Measurements from ENCODE around the gene SCO2. TPM values are rescaled to one million over a fixed set of nuclear protein-coding genes. Genes with fewer than 3 reads are reported as not detected.

SCO2 gene
- total and polyA plus RNA-seq, 2 of the 4 experiments (the other 2 are of a cell fraction) = 1.3 to 1.9 TPM

- Histone ChIP-seq H3K4me1 (ENCODE audit: control insufficient read depth, insufficient read depth, low read length) (peaks cover 25% of the 10 kb centered on the region), H3K18ac (ENCODE audit: low read depth, low read length) (no peak overlapping the region), H3K36me3 (ENCODE audit: control insufficient read depth, insufficient read depth, low read length) (peaks cover 2% of the 10 kb centered on the region; the same call in 1 of the 2 replicates), H3K4me2 (ENCODE audit: low read depth, low read length) (peak overlapping the region; percentile 91), H3K4me3 (ENCODE audit: insufficient read depth, low read depth, low read length) (peak overlapping the region; percentile 87), H4K20me1 (ENCODE audit: insufficient read depth, low read length) (peaks cover 52% of the 10 kb centered on the region), H2AK5ac (ENCODE audit: low read depth, low read length) (peak overlapping the region; percentile 29), H2BK15ac (ENCODE audit: low read depth, low read length) (no peak overlapping the region), H3K14ac (replicated peaks; ENCODE audit: low read depth, low read length) (peak overlapping the region; percentile 0; the same call in 1 of the 2 replicates), H4K91ac (ENCODE audit: insufficient read depth, low read depth, low read length) (no peak overlapping the region), H3K9me1 (ENCODE audit: insufficient read depth, low read length) (peaks cover 20% of the 10 kb centered on the region), H3K27me3 (ENCODE audit: control insufficient read depth, insufficient read depth, low read length) (peaks cover 4% of the 10 kb centered on the region; the same call in 1 of the 2 replicates), H3K56ac (ENCODE audit: extremely low read depth, insufficient read depth, low read length) (no peak overlapping the region), H3K79me1 (ENCODE audit: low read depth in 1 of 2, low read length in 2 of 2) (peaks cover 13 to 51% of the 10 kb centered on the region in 2 experiments; a peak in 3 of 4 replicates), H2BK20ac (ENCODE audit: low read depth, low read length) (no peak overlapping the region), H3K9ac (ENCODE audit: low read depth, low read length) (peak overlapping the region; percentile 54), H3K27ac (ENCODE audit: insufficient read depth, low read length) (peak overlapping the region; percentile 53), H4K8ac (ENCODE audit: low read depth in 2 of 2, low read length in 2 of 2) (no peak overlapping the region), H3K9me3 (ENCODE audit: control insufficient read depth, insufficient read depth, low read length) (no peaks in the 10 kb centered on the region), H2BK120ac (ENCODE audit: low read depth, low read length) (no peak overlapping the region), H3K4ac (ENCODE audit: low read depth, low read length) (no peak overlapping the region), H2AK9ac (replicated peaks; ENCODE audit: low read depth, low read length, poor library complexity) (peak overlapping the region; percentile 67), H2AFZ (replicated peaks; ENCODE audit: low read length, poor library complexity) (peak overlapping the region; percentile 9), H3K23ac (ENCODE audit: low read depth, low read length) (peak overlapping the region; percentile 41; the same call in 1 of the 2 replicates), H2BK5ac (ENCODE audit: low read depth, low read length, poor library complexity, severe bottlenecking) (no peak overlapping the region), H4K5ac (ENCODE audit: low read depth, low read length) (no peak overlapping the region)
- ChIA-PET CTCF (interaction anchor here (0.6 kb wide), 2 partner anchors 26 to 86 kb away, joined by 3 read pairs; no protein-coding TSS in a partner anchor), POLR2A (ENCODE audit: unreplicated experiment) (no interaction called here)
- no TSS peak for BruUV-seq (replicated peaks)
- DNase-seq = peak; percentile 67
- TF ChIP-seq ELK1 (IDR thresholded peaks at IDR 0.05; ENCODE audit: borderline replicate concordance, low read depth, low read length) (no peak), RAD21 (IDR thresholded peaks at IDR 0.05; ENCODE audit: low read length) (no peak), SMC3 (IDR thresholded peaks at IDR 0.05; ENCODE audit: low read depth, low read length) (no peak), CEBPB (IDR thresholded peaks at IDR 0.05; ENCODE audit: low read depth, low read length) (no peak), POLR2A (IDR thresholded peaks at IDR 0.05; ENCODE audit: low read depth, low read length) (peak; percentile 73; the same call in 1 of the 2 replicates), CTCF (conservative IDR thresholded peaks at IDR 0.05; ENCODE audit: low read depth, low read length) (no peak), BHLHE40 (IDR thresholded peaks at IDR 0.05; ENCODE audit: low read depth, low read length) (peak; percentile 40; the same call in 1 of the 2 replicates), RCOR1 (IDR thresholded peaks at IDR 0.05; ENCODE audit: insufficient replicate concordance, low read length) (no peak), MAZ (IDR thresholded peaks at IDR 0.05; ENCODE audit: borderline replicate concordance, low read depth, low read length) (no peak), CHD1 (IDR thresholded peaks at IDR 0.05; ENCODE audit: low read depth, low read length) (no peak), MXI1 (IDR thresholded peaks at IDR 0.05; ENCODE audit: borderline replicate concordance, low read depth, low read length) (peak; percentile 69)
- TF ChIP-seq, protein P1, sequence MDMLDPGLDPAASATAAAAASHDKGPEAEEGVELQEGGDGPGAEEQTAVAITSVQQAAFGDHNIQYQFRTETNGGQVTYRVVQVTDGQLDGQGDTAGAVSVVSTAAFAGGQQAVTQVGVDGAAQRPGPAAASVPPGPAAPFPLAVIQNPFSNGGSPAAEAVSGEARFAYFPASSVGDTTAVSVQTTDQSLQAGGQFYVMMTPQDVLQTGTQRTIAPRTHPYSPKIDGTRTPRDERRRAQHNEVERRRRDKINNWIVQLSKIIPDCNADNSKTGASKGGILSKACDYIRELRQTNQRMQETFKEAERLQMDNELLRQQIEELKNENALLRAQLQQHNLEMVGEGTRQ (IDR thresholded peaks at IDR 0.05; ENCODE audit: low read depth, low read length) = no peak
- WGBS, 2 experiments (ENCODE audit: extremely low coverage in 2 of 2, insufficient read length in 1 of 2) = 1% methylated on average over 16 of the region's 62 CpGs; no CpG with 5 or more reads in 1 of the 2 experiments
- in situ Hi-C loops (cut with MboI; ENCODE audit: low sequenced_read_pairs) (no loop called here), dilution Hi-C loops (cut with HindIII; ENCODE audit: low sequenced_read_pairs, unreplicated experiment) (no loop called here), intact Hi-C loops (cut with micrococcal nuclease) (no loop called here)
- ATAC-seq (ENCODE audit: low read depth) = peak; percentile 66
Measured at GRCh38 chr22:50473855-50474671, 51.3 kb downstream of the SCO2 start.
